GM12891 (cell line): ENCODE data around the gene ANAPC2.

Experiments used
- POLR2A ChIP-seq: IDR thresholded peaks from 2 replicates; pipeline ENCODE4 v1.6.1; 2011; ENCODE audit warnings: low read depth, low read length, control low read depth
- POLR2AphosphoS5 ChIP-seq: IDR thresholded peaks from 2 replicates; pipeline ENCODE4 v1.6.1; 2011; ENCODE audit warnings: low read depth, low read length, control low read depth
- SPI1 ChIP-seq: IDR thresholded peaks from 2 replicates; pipeline ENCODE4 v1.6.1; 2011; ENCODE audit warnings: low read depth, low read length, control low read depth
- TAF1 ChIP-seq: IDR thresholded peaks from 2 replicates; pipeline ENCODE4 v1.6.1; 2011; ENCODE audit warnings: low read depth, low read length, control low read depth

- TF ChIP-seq POLR2A (no peak), POLR2AphosphoS5 (no peak), TAF1 (no peak), SPI1 (no peak)
Measured at GRCh38 chr9:137160716-137161557, 27.4 kb downstream of the ANAPC2 start.
